Ectodermal cell (in vitro differentiated cells): ENCODE measurements around the gene ACTN1.

Experiments
- H3K27ac ChIP-seq: 2 replicates; pipeline ENCODE4 v1.7.0; 2013; ENCODE audit warnings: mild to moderate bottlenecking, low read depth, low read length; ENCODE audit not compliant: insufficient read depth, poor library complexity, severe bottlenecking
- H3K27me3 ChIP-seq: 2 replicates; pipeline ENCODE4 v1.7.0; 2013; ENCODE audit warnings: mild to moderate bottlenecking, low read length; ENCODE audit not compliant: insufficient read depth, control insufficient read depth, poor library complexity, severe bottlenecking
- H3K36me3 ChIP-seq: one replicate; pipeline ENCODE4 v1.7.0; 2013; ENCODE audit warnings: low read length; ENCODE audit not compliant: control insufficient read depth, insufficient read depth
- H3K4me1 ChIP-seq: one replicate; pipeline ENCODE4 v1.7.0; 2013; ENCODE audit warnings: low read length; ENCODE audit not compliant: control insufficient read depth, insufficient read depth
- H3K4me3 ChIP-seq: 2 replicates; pipeline ENCODE4 v1.7.0; 2013; ENCODE audit warnings: low read depth, low read length, control low read depth; ENCODE audit not compliant: insufficient read depth
- H3K9me3 ChIP-seq: 2 replicates; pipeline ENCODE4 v1.7.0; 2013; ENCODE audit warnings: mild to moderate bottlenecking, low read length, moderate library complexity; ENCODE audit not compliant: control insufficient read depth
- WGBS, 2 experiments: methylation state at CpG; one replicate each; pipeline ENCODE4 v1.1.7; 2013; ENCODE audit warnings: missing lambda C conversion rate in 2 of 2; 5-methylcytosine and 5-hydroxymethylcytosine counted together

The ACTN1 gene

DNA sequence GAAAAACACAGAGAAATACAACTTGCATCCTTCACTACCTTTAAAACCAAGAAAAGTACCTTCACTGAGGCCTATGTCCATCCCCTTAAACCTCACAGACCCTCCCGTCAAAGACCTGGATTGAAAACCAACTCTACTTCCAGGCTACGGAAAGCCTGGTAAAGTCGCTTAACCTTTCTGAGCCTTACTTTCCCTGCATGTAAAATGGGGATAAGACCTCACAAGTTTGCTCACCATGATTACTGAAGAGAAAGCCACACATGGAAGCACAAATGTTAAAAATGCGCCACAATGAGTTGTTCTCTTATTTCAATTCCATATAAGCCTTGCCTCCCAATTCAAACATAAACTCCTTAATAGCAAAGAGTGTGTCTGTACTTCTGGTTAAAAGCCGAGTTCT lies 8.4 kb downstream of the ACTN1 start:
- Histone ChIP-seq H3K27ac (no peak overlapping the region), H3K4me1 (peaks cover 6% of the 10 kb centered on the region), H3K4me3 (no peak overlapping the region), H3K36me3 (peaks cover 12% of the 10 kb centered on the region), H3K9me3 (no peaks in the 10 kb centered on the region), H3K27me3 (no peaks in the 10 kb centered on the region)
- 82 to 83% methylated on average over 5 of the region's 5 CpGs for WGBS, 2 experiments

GRCh38 chr14:68970038-68970612 lies 9.0 kb downstream of the ACTN1 start:
- WGBS, 2 experiments = 54% methylated on average over 8 of the region's 8 CpGs
- no peak overlapping the region for H3K27ac ChIP-seq
- H3K4me1 ChIP-seq = peaks cover 9% of the 10 kb centered on the region
- peaks cover 11% of the 10 kb centered on the region for H3K36me3 ChIP-seq
- H3K9me3 ChIP-seq = no peaks in the 10 kb centered on the region
- H3K4me3 ChIP-seq = no peak overlapping the region
- H3K27me3 ChIP-seq = no peaks in the 10 kb centered on the region

GRCh38 chr14:68969278-68970033 lies 9.6 kb downstream of the ACTN1 start:
- Histone ChIP-seq H3K27me3 (no peaks in the 10 kb centered on the region), H3K36me3 (peaks cover 7% of the 10 kb centered on the region), H3K9me3 (no peaks in the 10 kb centered on the region), H3K4me3 (no peak overlapping the region), H3K27ac (no peak overlapping the region), H3K4me1 (peaks cover 11% of the 10 kb centered on the region)
- WGBS, 2 experiments = 90 to 91% methylated on average over 12 of the region's 12 CpGs

DNA sequence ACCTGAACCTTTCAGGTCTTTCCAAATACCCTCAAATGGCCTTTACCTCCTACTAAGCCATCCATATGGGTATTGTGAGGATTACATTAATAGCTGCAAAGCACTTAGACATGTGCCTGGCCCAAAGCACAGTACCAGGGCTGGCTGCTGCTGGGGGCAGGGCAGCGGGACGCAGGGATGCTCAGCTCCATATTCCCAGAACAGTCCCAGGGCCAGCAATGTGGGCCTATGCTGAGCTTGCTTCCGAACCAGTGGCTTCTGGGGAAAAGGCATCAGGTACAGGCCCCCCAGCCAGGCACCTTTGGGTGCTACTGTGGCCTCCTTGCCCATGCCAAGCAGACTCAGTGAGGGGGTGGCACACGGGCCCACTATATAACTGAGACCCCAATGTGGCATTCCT lies 10.4 kb downstream of the ACTN1 start:
- 91 to 98% methylated on average over 3 of the region's 4 CpGs for WGBS, 2 experiments
- H3K4me3 ChIP-seq = no peak overlapping the region
- no peak overlapping the region for H3K27ac ChIP-seq

GRCh38 chr14:68968051-68968450 lies 11.1 kb downstream of the ACTN1 start:
- H3K4me3 ChIP-seq = no peak overlapping the region
- no peaks in the 10 kb centered on the region for H3K27me3 ChIP-seq
- H3K9me3 ChIP-seq = no peaks in the 10 kb centered on the region
- 93 to 94% methylated on average over 8 of the region's 8 CpGs for WGBS, 2 experiments
- no peak overlapping the region for H3K27ac ChIP-seq
- no peaks in the 10 kb centered on the region for H3K36me3 ChIP-seq
- peaks cover 18% of the 10 kb centered on the region for H3K4me1 ChIP-seq

More for the DNA sequence above, 10.4 kb downstream of the ACTN1 start:
- Histone ChIP-seq H3K36me3 (peaks cover 3% of the 10 kb centered on the region), H3K4me1 (peaks cover 17% of the 10 kb centered on the region), H3K27me3 (no peaks in the 10 kb centered on the region), H3K9me3 (no peaks in the 10 kb centered on the region)

DNA sequence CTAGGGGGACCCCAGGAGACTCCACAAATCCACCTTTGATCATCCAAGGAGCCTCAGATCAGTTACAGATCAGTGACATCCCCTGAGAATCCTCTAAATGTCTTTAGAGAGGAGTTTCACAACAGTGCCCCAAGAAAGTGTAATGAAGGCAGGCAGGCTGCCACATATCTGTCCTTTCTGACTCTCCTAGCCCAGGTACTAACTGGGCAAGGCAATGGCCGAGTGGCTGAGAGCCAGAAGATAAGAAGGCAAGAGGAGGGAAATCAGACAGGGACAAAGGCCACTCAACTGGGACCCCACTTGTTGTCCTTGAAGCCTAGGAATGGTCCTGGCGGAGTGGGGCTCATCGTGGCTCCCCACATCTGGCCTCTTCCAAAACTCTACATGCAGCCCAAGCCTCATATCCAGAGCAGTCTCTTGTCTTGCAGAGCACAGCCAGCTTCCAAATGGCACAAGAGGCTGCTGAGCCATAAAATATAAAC lies 11.6 kb downstream of the ACTN1 start:
- Histone ChIP-seq H3K4me3 (no peak overlapping the region), H3K4me1 (peaks cover 24% of the 10 kb centered on the region), H3K27ac (no peak overlapping the region), H3K36me3 (no peaks in the 10 kb centered on the region), H3K9me3 (no peaks in the 10 kb centered on the region), H3K27me3 (no peaks in the 10 kb centered on the region)
- 94 to 96% methylated on average over 3 of the region's 3 CpGs for WGBS, 2 experiments

- WGBS, 2 experiments = 90 to 95% methylated on average over 3 of the region's 3 CpGs
- Histone ChIP-seq H3K27me3 (no peaks in the 10 kb centered on the region), H3K27ac (no peak overlapping the region), H3K9me3 (no peaks in the 10 kb centered on the region), H3K36me3 (no peaks in the 10 kb centered on the region), H3K4me1 (peaks cover 27% of the 10 kb centered on the region), H3K4me3 (no peak overlapping the region)
Measured at GRCh38 chr14:68966872-68967301, 12.2 kb downstream of the ACTN1 start.

DNA sequence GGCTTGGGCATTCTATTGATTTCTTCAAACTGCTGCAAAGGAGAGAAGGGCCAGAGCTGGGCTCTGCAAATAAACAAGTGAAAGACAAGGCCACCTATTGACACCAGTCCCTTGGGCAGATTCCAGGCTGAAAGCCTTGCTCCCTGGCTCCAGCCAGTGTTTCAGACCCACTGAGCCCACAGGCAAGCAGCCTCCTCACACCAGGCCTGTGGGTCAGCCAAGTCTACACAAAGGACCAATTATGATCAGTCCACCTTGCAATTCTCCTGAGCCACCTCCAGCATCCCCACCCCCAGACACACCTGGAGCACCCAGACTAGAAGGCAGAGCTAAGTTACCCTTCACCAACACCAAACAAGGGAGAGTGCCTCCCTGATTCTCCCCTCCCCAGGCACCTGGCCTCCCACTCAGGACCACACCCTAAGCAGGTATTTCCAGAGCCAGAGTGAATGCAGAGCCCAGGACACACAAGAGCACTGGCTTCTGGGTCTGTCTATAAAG lies 13.8 kb downstream of the ACTN1 start:
- Histone ChIP-seq H3K9me3 (no peaks in the 10 kb centered on the region), H3K27me3 (no peaks in the 10 kb centered on the region), H3K27ac (no peak overlapping the region), H3K4me1 (peaks cover 23% of the 10 kb centered on the region), H3K4me3 (no peak overlapping the region), H3K36me3 (no peaks in the 10 kb centered on the region)

- WGBS, 2 experiments = 87 to 89% methylated on average over 12 of the region's 12 CpGs
- no peak overlapping the region for H3K27ac ChIP-seq
- H3K4me1 ChIP-seq = peaks cover 21% of the 10 kb centered on the region
Measured at GRCh38 chr14:68964300-68965093, 14.6 kb downstream of the ACTN1 start.

DNA sequence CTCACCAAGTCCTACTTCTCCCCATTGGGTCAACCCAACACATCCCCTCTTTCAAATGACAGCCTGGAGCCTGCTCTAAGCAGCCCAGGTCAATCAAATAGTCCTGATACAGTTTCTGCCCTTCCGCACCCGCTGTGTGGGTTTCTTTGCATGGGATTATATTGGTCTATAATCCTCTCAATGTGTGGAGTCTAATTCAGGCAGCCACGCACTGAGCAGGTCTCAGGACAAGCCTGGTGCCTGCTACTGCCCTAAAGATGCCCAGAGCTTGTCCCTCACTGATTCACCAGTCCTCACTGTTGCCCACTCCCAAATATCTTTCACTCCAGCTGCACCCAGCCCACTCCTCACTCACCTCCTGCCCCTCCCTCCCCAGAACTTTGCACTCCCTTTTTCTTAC lies 16.4 kb downstream of the ACTN1 start:
- WGBS, 2 experiments = 94 to 95% methylated on average over 3 of the region's 3 CpGs
- Histone ChIP-seq H3K27ac (no peak overlapping the region), H3K4me1 (peaks cover 23% of the 10 kb centered on the region)

More at GRCh38 chr14:68964300-68965093, 14.6 kb downstream of the ACTN1 start:
- H3K9me3 ChIP-seq = no peaks in the 10 kb centered on the region
- H3K4me3 ChIP-seq = no peak overlapping the region
- H3K36me3 ChIP-seq = no peaks in the 10 kb centered on the region
- H3K27me3 ChIP-seq = no peaks in the 10 kb centered on the region

More for the DNA sequence above, 16.4 kb downstream of the ACTN1 start:
- Histone ChIP-seq H3K4me3 (no peak overlapping the region), H3K27me3 (no peaks in the 10 kb centered on the region), H3K9me3 (no peaks in the 10 kb centered on the region), H3K36me3 (no peaks in the 10 kb centered on the region)
